HUES6 (cell line): ENCODE results near the gene ADD2.

Experiments
- H3K27ac ChIP-seq: 2 replicates; pipeline ENCODE4 v1.7.0; 2013; ENCODE audit warnings: low read depth, mild to moderate bottlenecking, low read length, inconsistent platforms
- H3K27me3 ChIP-seq: 2 replicates; pipeline ENCODE4 v1.6.1; 2013; ENCODE audit warnings: low read length; ENCODE audit not compliant: control insufficient read depth, insufficient read depth
- H3K36me3 ChIP-seq: 2 replicates; pipeline ENCODE4 v1.6.1; 2013; ENCODE audit warnings: low read length; ENCODE audit not compliant: control insufficient read depth, insufficient read depth
- H3K4me1 ChIP-seq: 2 replicates; pipeline ENCODE4 v1.6.1; 2013; ENCODE audit warnings: low read length; ENCODE audit not compliant: control insufficient read depth, insufficient read depth
- H3K4me3 ChIP-seq: 2 replicates; pipeline ENCODE4 v1.5.1; 2013; ENCODE audit warnings: low read depth, low read length
- H3K9ac ChIP-seq: one replicate; pipeline ENCODE4 v1.6.1; 2013; ENCODE audit warnings: mild to moderate bottlenecking, low read length
- H3K9me3 ChIP-seq: 2 replicates; pipeline ENCODE4 v1.6.1; 2013; ENCODE audit warnings: low read depth, low read length; ENCODE audit not compliant: control insufficient read depth, insufficient read depth

ADD2 gene

DNA sequence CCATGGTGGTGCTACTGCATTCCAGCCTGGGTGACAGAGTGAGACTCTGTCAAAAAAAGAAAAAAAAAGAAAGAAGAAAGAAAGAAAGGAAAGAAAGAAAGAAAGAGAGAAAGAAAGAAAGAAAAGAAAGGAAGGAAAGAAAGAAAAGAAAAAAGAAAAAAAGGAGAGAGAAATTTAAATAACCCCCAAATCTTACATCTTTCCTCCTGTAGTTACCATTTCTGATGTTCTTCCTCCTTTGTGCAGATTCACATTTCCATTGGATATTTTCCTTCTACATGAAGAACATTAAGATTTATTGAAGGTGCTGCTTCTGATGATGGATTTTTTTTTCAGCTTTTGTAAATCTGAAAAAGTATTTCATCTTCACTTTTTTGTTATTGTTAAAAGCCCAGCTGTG, 117.0 kb downstream of the ADD2 start:
- Histone ChIP-seq H3K27me3 (peaks cover 19% of the 10 kb centered on the region), H3K36me3 (no peaks in the 10 kb centered on the region), H3K9ac (no peak overlapping the region), H3K4me3 (no peak overlapping the region), H3K27ac (no peak overlapping the region), H3K9me3 (no peaks in the 10 kb centered on the region), H3K4me1 (no peaks in the 10 kb centered on the region; the same call in 1 of the 2 replicates)

DNA sequence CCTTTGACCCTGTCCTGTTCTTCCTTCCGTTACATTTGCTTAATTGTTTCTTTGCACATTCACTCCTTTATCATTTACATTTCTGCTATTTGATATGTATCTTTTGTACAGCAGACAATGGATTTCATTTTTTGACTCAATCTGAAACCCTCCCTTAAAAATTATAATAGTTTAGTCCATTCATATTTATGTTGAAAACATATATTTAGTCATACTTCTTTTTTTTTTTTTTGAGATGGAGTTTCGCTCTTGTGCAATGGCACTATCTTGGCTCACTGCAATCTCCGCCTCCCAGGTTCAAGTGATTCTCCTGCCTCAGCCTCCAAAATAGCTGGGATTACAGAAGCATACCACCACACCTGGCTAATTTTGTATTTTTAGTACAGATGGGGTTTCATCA, 119.0 kb downstream of the ADD2 start:
- no peak overlapping the region for H3K27ac ChIP-seq
- H3K9ac ChIP-seq = no peak overlapping the region
- no peaks in the 10 kb centered on the region for H3K9me3 ChIP-seq
- peaks cover 14% of the 10 kb centered on the region for H3K27me3 ChIP-seq
- no peaks in the 10 kb centered on the region for H3K36me3 ChIP-seq
- H3K4me3 ChIP-seq = no peak overlapping the region
- H3K4me1 ChIP-seq = no peaks in the 10 kb centered on the region; the same call in 1 of the 2 replicates

DNA sequence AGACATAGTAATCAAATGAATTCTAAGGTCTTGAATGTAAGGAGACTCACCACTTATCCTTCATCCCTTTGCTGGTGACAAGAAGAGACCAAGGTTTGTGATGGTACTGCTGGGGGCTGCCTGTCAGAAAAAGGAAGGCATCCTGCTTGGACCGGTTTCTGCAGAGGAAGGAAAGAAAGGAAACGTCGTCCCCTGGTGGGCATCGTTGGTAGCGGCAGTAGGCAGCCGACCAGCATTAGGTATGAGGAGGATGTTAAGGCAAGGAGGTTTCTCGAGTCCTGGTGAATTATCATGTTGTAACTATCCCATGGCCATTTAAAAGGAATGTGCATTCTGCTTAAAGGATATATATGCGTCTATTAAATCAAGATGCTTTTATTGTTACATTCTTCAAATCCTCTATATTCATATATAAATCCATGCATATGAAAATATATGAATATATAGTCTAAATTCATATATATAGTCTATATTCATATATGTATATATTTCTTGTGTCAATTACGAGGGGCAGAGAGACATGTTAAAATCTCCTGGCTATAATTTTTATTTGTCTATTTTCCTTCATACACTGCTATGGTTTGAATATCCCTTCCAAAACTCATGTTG, 120.0 kb downstream of the ADD2 start:
- Histone ChIP-seq H3K27ac (no peak overlapping the region), H3K27me3 (peaks cover 7% of the 10 kb centered on the region; the same call in 1 of the 2 replicates), H3K36me3 (no peaks in the 10 kb centered on the region), H3K4me3 (no peak overlapping the region), H3K4me1 (no peaks in the 10 kb centered on the region; the same call in 1 of the 2 replicates), H3K9ac (no peak overlapping the region), H3K9me3 (no peaks in the 10 kb centered on the region)

DNA sequence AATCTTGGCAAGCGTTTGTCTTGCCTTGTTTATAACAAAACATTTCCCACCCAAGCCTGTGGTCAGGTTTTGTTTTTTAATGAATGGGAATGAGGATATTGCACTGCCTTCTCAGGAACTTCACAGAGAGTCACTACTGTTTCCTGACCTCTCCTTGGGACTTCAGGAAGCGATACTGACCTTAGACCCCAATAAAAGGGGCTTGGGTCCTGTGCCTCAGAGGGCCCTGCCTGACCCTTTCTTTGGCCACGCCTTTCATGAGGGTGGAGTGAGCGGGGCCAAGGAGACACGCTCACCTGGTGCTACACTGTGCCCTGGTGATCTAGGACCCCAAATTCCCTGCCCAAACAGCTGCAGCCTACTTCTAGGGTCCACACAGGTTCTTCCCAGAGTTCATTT, 121.6 kb downstream of the ADD2 start:
- no peak overlapping the region for H3K27ac ChIP-seq
- no peak overlapping the region for H3K9ac ChIP-seq
- H3K4me1 ChIP-seq = no peaks in the 10 kb centered on the region; the same call in 1 of the 2 replicates
- H3K9me3 ChIP-seq = no peaks in the 10 kb centered on the region
- no peak overlapping the region for H3K4me3 ChIP-seq
- no peaks in the 10 kb centered on the region for H3K27me3 ChIP-seq
- no peaks in the 10 kb centered on the region for H3K36me3 ChIP-seq

DNA sequence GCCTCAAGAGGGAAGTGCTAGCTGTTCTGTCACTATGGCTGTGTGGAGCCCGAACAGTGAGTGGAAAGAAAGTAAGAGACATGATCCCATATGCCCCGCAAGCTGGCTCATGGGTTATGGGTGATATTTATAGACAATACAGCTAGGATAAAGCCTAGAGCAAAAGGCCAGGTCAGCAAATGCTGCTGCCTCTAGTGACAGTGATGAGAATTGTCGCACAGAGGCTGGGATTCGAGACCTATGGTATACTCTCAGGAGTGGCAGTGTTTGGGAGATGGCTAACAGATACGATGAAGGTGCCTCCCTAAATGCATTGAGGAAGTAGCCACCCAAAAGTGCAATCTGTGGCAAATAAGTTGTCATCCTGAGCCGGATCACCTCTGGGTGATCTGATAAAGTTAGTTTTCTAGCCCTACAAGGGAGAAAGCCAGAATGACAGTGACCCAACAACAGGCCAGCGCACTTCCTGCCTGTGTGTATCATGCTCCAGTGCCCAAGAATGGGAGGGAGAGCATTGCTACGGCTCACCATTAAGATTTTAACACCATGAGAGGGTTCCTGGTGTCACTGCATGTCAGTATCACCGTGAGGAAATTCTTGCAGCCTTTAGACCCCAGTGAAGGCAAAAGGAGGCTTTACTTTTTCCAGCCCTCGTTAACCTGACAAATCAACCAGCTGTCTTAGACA, 122.1 kb downstream of the ADD2 start:
- Histone ChIP-seq H3K27ac (no peak overlapping the region), H3K4me1 (no peaks in the 10 kb centered on the region; the same call in 1 of the 2 replicates), H3K4me3 (no peak overlapping the region)

DNA sequence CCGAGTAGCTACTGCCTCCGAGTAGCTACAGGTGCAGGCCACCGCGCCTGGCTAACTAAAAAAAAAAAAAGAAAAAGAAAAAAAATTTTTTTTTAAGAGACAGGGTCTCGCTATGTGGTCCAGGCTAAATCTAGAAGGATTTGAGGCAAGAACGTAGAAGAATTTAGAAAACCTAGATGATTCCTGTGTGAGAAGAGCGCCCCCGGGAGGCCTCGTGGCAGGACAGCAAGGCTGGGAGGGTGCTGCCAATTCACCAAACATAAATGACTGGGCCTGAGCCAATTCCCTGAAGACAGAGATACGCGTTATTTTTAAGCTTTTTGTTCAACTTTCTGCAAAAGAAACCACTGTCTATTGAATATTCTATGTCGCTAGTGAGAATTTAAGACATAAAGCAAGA, 124.3 kb downstream of the ADD2 start:
- H3K9me3 ChIP-seq = no peaks in the 10 kb centered on the region
- no peaks in the 10 kb centered on the region for H3K36me3 ChIP-seq
- H3K4me1 ChIP-seq = no peaks in the 10 kb centered on the region; the same call in 1 of the 2 replicates
- no peak overlapping the region for H3K27ac ChIP-seq
- H3K27me3 ChIP-seq = no peaks in the 10 kb centered on the region
- H3K9ac ChIP-seq = no peak overlapping the region
- H3K4me3 ChIP-seq = no peak overlapping the region

More for the DNA sequence above, 122.1 kb downstream of the ADD2 start:
- no peaks in the 10 kb centered on the region for H3K27me3 ChIP-seq
- no peaks in the 10 kb centered on the region for H3K9me3 ChIP-seq
- H3K9ac ChIP-seq = no peak overlapping the region
- H3K36me3 ChIP-seq = no peaks in the 10 kb centered on the region

DNA sequence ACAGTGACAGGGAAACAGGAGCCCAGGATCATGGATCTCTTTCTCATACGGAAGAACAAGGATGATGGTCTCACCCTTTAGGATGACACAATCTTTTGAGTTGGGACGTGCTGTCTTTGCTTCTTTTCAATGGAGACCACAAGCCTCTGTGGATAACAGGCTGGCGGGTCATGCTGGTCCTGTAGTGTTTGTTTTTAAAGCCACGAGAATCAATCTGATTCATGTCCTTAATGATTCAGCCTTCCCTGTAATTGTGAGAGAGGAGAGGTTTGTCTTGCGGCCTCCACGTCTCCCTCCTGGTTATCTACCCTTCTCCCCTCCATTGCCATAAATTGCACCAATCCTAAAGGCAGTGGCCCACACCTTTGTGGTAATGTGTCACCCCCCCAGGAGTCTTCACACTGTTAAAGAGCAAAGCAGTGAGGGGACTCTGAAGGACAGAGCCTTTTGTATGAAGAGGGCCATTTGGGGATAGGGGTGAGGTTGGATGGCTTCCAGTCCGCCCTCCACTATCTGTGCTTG, 126.7 kb downstream of the ADD2 start:
- Histone ChIP-seq H3K4me3 (no peak overlapping the region), H3K27me3 (no peaks in the 10 kb centered on the region), H3K27ac (no peak overlapping the region), H3K4me1 (no peaks in the 10 kb centered on the region; the same call in 1 of the 2 replicates), H3K9me3 (no peaks in the 10 kb centered on the region), H3K36me3 (no peaks in the 10 kb centered on the region), H3K9ac (no peak overlapping the region)

DNA sequence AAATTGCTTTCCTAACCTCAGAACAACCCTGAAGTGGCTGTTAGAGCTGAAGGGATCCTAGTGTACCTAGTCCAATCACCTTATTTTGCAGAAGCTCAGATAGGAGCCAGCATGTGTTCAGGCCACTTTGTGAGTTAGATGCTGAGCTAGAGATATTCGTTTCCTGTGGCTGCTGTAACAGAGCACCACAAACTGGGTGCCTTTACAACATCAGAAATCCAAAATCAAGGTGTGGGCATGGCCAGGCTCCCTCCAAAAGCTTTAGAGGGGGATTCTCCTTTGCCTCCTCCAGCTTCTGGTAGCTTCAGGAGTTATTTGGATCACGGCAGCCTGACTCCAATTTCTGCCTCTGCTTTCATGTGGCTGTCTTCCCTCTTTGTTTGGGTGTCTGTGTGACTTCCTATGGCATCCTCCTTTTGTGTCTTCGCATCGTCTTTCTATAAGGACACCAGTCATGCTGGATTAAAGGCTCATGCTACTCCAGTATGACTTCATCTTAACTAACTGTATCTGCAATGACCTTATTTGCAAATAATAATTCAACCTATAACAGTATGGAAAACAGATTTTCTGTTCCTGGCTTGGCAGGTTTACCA, 128.1 kb downstream of the ADD2 start:
- Histone ChIP-seq H3K27ac (no peak overlapping the region), H3K27me3 (no peaks in the 10 kb centered on the region), H3K9ac (no peak overlapping the region)

DNA sequence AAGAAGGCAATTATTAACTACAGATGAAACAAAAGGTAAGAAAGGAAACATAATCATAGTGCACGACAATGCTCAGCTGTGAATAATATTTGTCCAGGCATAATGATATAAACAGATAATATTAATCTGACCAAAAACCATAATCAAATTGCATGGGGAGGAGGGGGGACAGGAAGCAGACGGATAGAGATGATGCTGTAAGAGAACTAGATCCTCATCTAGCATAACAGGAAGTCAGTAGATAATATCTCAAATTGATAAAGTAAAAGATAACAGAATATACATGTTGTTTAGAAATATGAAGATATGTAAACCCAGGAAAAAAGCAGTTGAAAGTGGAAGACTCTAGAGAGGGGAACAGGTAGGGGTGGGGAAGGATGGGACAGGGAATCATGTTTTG, 129.4 kb downstream of the ADD2 start:
- Histone ChIP-seq H3K9me3 (peaks cover 18% of the 10 kb centered on the region), H3K27ac (no peak overlapping the region), H3K4me1 (no peaks in the 10 kb centered on the region; the same call in 1 of the 2 replicates), H3K4me3 (no peak overlapping the region), H3K9ac (no peak overlapping the region), H3K27me3 (no peaks in the 10 kb centered on the region), H3K36me3 (no peaks in the 10 kb centered on the region)

More for the DNA sequence above, 128.1 kb downstream of the ADD2 start:
- Histone ChIP-seq H3K4me3 (no peak overlapping the region), H3K4me1 (no peaks in the 10 kb centered on the region; the same call in 1 of the 2 replicates), H3K9me3 (peaks cover 6% of the 10 kb centered on the region; the same call in 1 of the 2 replicates), H3K36me3 (no peaks in the 10 kb centered on the region)

DNA sequence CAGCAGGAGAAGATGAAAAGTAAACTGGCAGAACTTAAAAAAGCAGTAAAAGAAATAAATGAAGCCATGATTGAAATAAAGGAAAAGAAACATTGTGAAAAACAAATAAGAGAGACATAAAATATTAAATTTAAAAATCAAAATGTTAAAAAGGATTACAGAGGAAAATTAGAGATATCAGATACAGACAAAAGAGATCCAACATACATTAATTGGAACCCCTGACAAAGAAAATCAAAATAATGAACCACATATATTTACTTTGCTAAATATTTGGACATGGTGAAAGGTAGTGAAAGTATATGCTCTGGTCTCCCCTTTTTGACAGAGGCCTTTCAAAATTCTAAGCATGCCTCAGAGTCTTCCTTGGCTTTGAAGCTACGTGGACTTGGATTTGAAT, 134.5 kb downstream of the ADD2 start:
- H3K27ac ChIP-seq = no peak overlapping the region
- H3K36me3 ChIP-seq = no peaks in the 10 kb centered on the region
- H3K27me3 ChIP-seq = no peaks in the 10 kb centered on the region
- no peak overlapping the region for H3K9ac ChIP-seq
- H3K9me3 ChIP-seq = peaks cover 27% of the 10 kb centered on the region
- H3K4me3 ChIP-seq = no peak overlapping the region
- H3K4me1 ChIP-seq = no peaks in the 10 kb centered on the region; the same call in 1 of the 2 replicates

DNA sequence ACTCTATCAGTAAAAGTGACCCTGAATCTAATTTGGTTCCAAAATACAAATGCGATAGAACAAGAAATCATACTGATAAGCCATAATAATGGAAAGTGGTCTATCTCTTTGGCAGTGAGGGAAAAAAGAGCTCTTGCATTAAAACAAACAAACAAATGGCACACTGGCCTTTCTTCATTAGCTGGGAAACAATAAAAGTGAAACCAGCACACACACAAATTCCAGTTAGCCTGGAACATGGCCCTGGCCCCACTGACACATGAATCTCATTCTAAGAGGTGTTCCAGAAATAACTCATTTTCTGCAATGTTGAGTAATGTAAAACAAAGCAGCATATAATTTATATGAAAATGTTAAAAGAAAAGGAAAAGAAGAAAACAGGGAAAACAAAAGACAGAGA, 135.0 kb downstream of the ADD2 start:
- Histone ChIP-seq H3K27ac (no peak overlapping the region), H3K4me3 (no peak overlapping the region), H3K27me3 (no peaks in the 10 kb centered on the region), H3K9ac (no peak overlapping the region), H3K36me3 (no peaks in the 10 kb centered on the region), H3K4me1 (no peaks in the 10 kb centered on the region; the same call in 1 of the 2 replicates), H3K9me3 (peaks cover 27% of the 10 kb centered on the region)
